Fibroblast of lung (primary cell): Measurements from ENCODE around the gene TBX10.

Experiments
- EZH2 ChIP-seq: IDR thresholded peaks from 2 replicates; pipeline ENCODE4 v1.5.1; 2012; ENCODE audit warnings: low read length, control low read depth, mild to moderate bottlenecking; ENCODE audit errors: missing control alignments
- TF ChIP-seq, protein P1 (sequence below), 2 donors: IDR thresholded peaks in 1 of 2; conservative IDR thresholded peaks in 1 of 2; 1 replicate in 1 of 2; 2 replicates in 1 of 2; pipeline ENCODE4 v1.5.1; 2011 to 2012; ENCODE audit warnings: low read length in 2 of 2, control low read depth in 1 of 2, inconsistent platforms in 1 of 2, low read depth in 1 of 2, mild to moderate bottlenecking in 1 of 2

DNA sequence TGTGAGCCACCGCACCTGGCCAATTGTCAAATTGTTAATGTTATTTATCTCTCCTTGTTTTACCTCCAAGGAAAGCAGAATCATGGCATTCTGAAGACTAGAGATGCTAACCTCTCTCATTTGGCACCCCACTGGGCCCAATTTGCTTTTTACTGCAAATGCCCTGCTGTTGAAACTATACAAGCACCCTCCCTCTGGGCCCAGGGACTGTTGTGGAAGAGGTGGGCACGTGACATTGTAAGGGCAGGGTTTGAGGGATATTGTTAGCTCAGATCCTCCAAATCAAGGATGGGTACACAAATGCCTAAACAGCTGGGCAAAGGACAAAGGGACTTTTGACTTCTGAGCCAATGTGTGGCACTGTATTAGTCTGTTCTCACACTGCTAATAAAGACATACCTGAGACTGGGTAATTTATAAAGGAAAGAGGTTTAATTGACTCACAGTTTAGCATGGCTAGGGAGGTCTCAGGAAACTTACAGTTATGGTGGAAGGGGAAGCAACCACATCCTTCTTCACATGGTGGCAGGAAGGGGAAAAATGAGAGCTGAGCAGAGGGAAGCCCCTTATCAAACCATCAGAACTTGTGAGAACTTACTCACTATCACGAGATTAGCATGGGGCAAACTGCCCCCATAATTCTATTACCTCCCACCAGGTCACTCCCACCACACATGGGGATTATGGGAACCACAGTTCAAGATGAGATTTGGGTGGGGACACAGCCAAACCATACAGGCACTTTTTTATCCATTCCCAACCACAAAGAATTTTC is 41.3 kb upstream of the TBX10 start:
- TF ChIP-seq, protein P1, sequence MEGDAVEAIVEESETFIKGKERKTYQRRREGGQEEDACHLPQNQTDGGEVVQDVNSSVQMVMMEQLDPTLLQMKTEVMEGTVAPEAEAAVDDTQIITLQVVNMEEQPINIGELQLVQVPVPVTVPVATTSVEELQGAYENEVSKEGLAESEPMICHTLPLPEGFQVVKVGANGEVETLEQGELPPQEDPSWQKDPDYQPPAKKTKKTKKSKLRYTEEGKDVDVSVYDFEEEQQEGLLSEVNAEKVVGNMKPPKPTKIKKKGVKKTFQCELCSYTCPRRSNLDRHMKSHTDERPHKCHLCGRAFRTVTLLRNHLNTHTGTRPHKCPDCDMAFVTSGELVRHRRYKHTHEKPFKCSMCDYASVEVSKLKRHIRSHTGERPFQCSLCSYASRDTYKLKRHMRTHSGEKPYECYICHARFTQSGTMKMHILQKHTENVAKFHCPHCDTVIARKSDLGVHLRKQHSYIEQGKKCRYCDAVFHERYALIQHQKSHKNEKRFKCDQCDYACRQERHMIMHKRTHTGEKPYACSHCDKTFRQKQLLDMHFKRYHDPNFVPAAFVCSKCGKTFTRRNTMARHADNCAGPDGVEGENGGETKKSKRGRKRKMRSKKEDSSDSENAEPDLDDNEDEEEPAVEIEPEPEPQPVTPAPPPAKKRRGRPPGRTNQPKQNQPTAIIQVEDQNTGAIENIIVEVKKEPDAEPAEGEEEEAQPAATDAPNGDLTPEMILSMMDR (conservative IDR thresholded peaks at IDR 0.05 in 1 of 2, IDR thresholded peaks at IDR 0.05 in 1 of 2; ENCODE audit: low read depth in 1 of 2, low read length in 2 of 2): no peak
- no peak for TF ChIP-seq EZH2
